Astrocyte (in vitro differentiated cells and primary cell): ENCODE data around the gene MUSK. TPM values are rescaled to one million over a fixed set of nuclear protein-coding genes. Genes with fewer than 3 reads are reported as not detected.
A peak's percentile ranks its signal among the peaks of the same experiment; 100 is the strongest.

Experiments
- DNase-seq: peaks from one replicate; pipeline ENCODE4 v3.0.0-alpha.2; 2010; ENCODE audit warnings: low read depth
- FAIRE-seq: peaks from 2 replicates; lab custom pipeline; 2011; peaks lifted over from hg19 to GRCh38; lab: Jason Lieb, UNC
- H2AFZ ChIP-seq: 2 replicates; pipeline ENCODE4 v1.6.0; 2012; ENCODE audit warnings: low read depth, low read length, inconsistent platforms
- H3K27ac ChIP-seq: 2 replicates; pipeline ENCODE4 v1.5.1; 2011; ENCODE audit warnings: low read depth, low read length, inconsistent platforms
- H3K27me3 ChIP-seq: 2 replicates; pipeline ENCODE4 v1.6.0; 2011; ENCODE audit warnings: low read length, inconsistent platforms; ENCODE audit not compliant: insufficient read depth
- H3K36me3 ChIP-seq: 2 replicates; pipeline ENCODE4 v1.5.1; 2011; ENCODE audit warnings: low read length, inconsistent platforms; ENCODE audit not compliant: insufficient read depth
- H3K4me1 ChIP-seq: 2 replicates; pipeline ENCODE4 v1.5.1; 2011; ENCODE audit warnings: low read length, inconsistent platforms; ENCODE audit not compliant: insufficient read depth
- H3K4me2 ChIP-seq: 2 replicates; pipeline ENCODE4 v1.6.0; 2012; ENCODE audit warnings: low read length, inconsistent platforms
- H3K4me3 ChIP-seq: 2 replicates; pipeline ENCODE4 v1.5.1; 2011; ENCODE audit warnings: low read depth, mild to moderate bottlenecking, low read length, inconsistent platforms; ENCODE audit not compliant: insufficient read depth
- H3K79me2 ChIP-seq: 2 replicates; pipeline ENCODE4 v1.6.0; 2012; ENCODE audit warnings: mild to moderate bottlenecking, low read length, inconsistent platforms; ENCODE audit not compliant: insufficient read depth
- H3K9ac ChIP-seq: 2 replicates; pipeline ENCODE4 v1.6.0; 2012; ENCODE audit warnings: mild to moderate bottlenecking, low read length, inconsistent platforms
- H3K9me3 ChIP-seq: 2 replicates; pipeline ENCODE4 v1.5.1; 2012; ENCODE audit warnings: low read depth, mild to moderate bottlenecking, low read length, inconsistent platforms; ENCODE audit not compliant: insufficient read depth
- H4K20me1 ChIP-seq: 2 replicates; pipeline ENCODE4 v1.6.0; 2012; ENCODE audit warnings: low read length, inconsistent platforms; ENCODE audit not compliant: insufficient read depth
- H3K27ac Mint-ChIP-seq: one replicate; pipeline ENCODE4 v1.8.0; 2021; ENCODE audit warnings: mild to moderate bottlenecking, mixed read lengths; ENCODE audit not compliant: unreplicated experiment
- H3K27me3 Mint-ChIP-seq: one replicate; pipeline ENCODE4 v1.8.0; 2021; ENCODE audit warnings: low read depth, mixed read lengths; ENCODE audit not compliant: unreplicated experiment
- H3K36me3 Mint-ChIP-seq: one replicate; pipeline ENCODE4 v1.8.0; 2021; ENCODE audit warnings: low read depth, mixed read lengths; ENCODE audit not compliant: unreplicated experiment
- H3K4me1 Mint-ChIP-seq: one replicate; pipeline ENCODE4 v1.8.0; 2021; ENCODE audit warnings: low read depth, mixed read lengths; ENCODE audit not compliant: unreplicated experiment
- H3K4me3 Mint-ChIP-seq: one replicate; pipeline ENCODE4 v1.8.0; 2021; ENCODE audit warnings: mild to moderate bottlenecking, moderate library complexity, mixed read lengths; ENCODE audit not compliant: unreplicated experiment
- H3K9me3 Mint-ChIP-seq: one replicate; pipeline ENCODE4 v1.8.0; 2021; ENCODE audit warnings: mild to moderate bottlenecking, mixed read lengths; ENCODE audit not compliant: unreplicated experiment
- CTCF ChIP-seq: IDR thresholded peaks from 2 replicates; pipeline ENCODE4 v1.5.1; 2011; ENCODE audit warnings: low read depth, mild to moderate bottlenecking, inconsistent platforms, low read length, moderate library complexity; ENCODE audit not compliant: insufficient read depth
- EZH2 ChIP-seq: IDR thresholded peaks from 2 replicates; pipeline ENCODE4 v1.6.1; 2012; ENCODE audit warnings: mild to moderate bottlenecking, low read length, inconsistent platforms; ENCODE audit not compliant: insufficient read depth
- total RNA-seq: library from RNA; stranded (reverse); gene quantifications from 2 replicates; pipeline ENCODE4 v1.2.1, GENCODE V29; 2021

Gene MUSK
- total RNA-seq, 1 donor from 2014 or later = not detected

- Histone ChIP-seq H3K4me3 (no peak overlapping the region), H3K79me2 (no peaks in the 10 kb centered on the region), H3K27me3 (no peaks in the 10 kb centered on the region), H4K20me1 (no peaks in the 10 kb centered on the region), H3K36me3 (no peaks in the 10 kb centered on the region), H3K9ac (no peak overlapping the region), H3K4me1 (no peaks in the 10 kb centered on the region), H2AFZ (no peak overlapping the region), H3K4me2 (no peak overlapping the region), H3K9me3 (no peaks in the 10 kb centered on the region), H3K27ac (no peak overlapping the region)
- no peaks in the 10 kb centered on the region for H3K9me3 Mint-ChIP-seq
- H3K4me3 Mint-ChIP-seq = no peak overlapping the region
- FAIRE-seq (peak; percentile 39), DNase-seq (peak; percentile 15)
- no peaks in the 10 kb centered on the region for H3K36me3 Mint-ChIP-seq
- no peak overlapping the region for H3K27ac Mint-ChIP-seq
- no peaks in the 10 kb centered on the region for H3K27me3 Mint-ChIP-seq
- H3K4me1 Mint-ChIP-seq = no peaks in the 10 kb centered on the region
- TF ChIP-seq CTCF (no peak), EZH2 (no peak)
Observed at GRCh38 chr9:110669433-110669832, 842 bp downstream of the MUSK start.

GRCh38 chr9:110671849-110672248 is 3.3 kb downstream of the MUSK start:
- Histone ChIP-seq H3K79me2 (no peaks in the 10 kb centered on the region), H2AFZ (no peak overlapping the region), H3K9ac (no peak overlapping the region), H3K9me3 (no peaks in the 10 kb centered on the region), H4K20me1 (no peaks in the 10 kb centered on the region), H3K27me3 (no peaks in the 10 kb centered on the region), H3K4me2 (no peak overlapping the region), H3K36me3 (no peaks in the 10 kb centered on the region), H3K27ac (no peak overlapping the region), H3K4me1 (no peaks in the 10 kb centered on the region), H3K4me3 (no peak overlapping the region)
- no peaks in the 10 kb centered on the region for H3K9me3 Mint-ChIP-seq
- no peaks in the 10 kb centered on the region for H3K4me1 Mint-ChIP-seq
- H3K36me3 Mint-ChIP-seq = no peaks in the 10 kb centered on the region
- TF ChIP-seq EZH2 (no peak), CTCF (no peak)
- no peak overlapping the region for H3K27ac Mint-ChIP-seq
- H3K27me3 Mint-ChIP-seq = no peaks in the 10 kb centered on the region
- DNase-seq (no peak), FAIRE-seq (no peak)
- H3K4me3 Mint-ChIP-seq = no peak overlapping the region

- no peaks in the 10 kb centered on the region for H3K27me3 ChIP-seq
- H3K9me3 ChIP-seq = no peaks in the 10 kb centered on the region
- Mint-ChIP-seq H3K9me3 (peaks cover 2% of the 10 kb centered on the region), H3K27ac (no peak overlapping the region), H3K27me3 (no peaks in the 10 kb centered on the region), H3K4me3 (no peak overlapping the region), H3K4me1 (no peaks in the 10 kb centered on the region), H3K36me3 (no peaks in the 10 kb centered on the region)
- no peak for FAIRE-seq
- no peak overlapping the region for H3K4me3 ChIP-seq
- H3K4me2 ChIP-seq = no peak overlapping the region
- no peak overlapping the region for H3K27ac ChIP-seq
- no peak overlapping the region for H2AFZ ChIP-seq
- DNase-seq = no peak
- no peaks in the 10 kb centered on the region for H3K79me2 ChIP-seq
- H4K20me1 ChIP-seq = no peaks in the 10 kb centered on the region
- TF ChIP-seq EZH2 (no peak), CTCF (no peak)
- no peak overlapping the region for H3K9ac ChIP-seq
- H3K4me1 ChIP-seq = no peaks in the 10 kb centered on the region
- no peaks in the 10 kb centered on the region for H3K36me3 ChIP-seq
Observed at GRCh38 chr9:110672873-110673510, 4.4 kb downstream of the MUSK start.
